ENCODE data around the gene CIDEA. TPM values are rescaled to one million over a fixed set of nuclear protein-coding genes. Genes with fewer than 3 reads are reported as not detected.

The CIDEA gene
- total RNA-seq, 1 experiment from 2014 or later: not detected

- BruUV-seq (replicated peaks): no TSS peak
- intact Hi-C loops (cut with micrococcal nuclease; ENCODE audit: unreplicated experiment): loop anchor here (1.0 to 2.0 kb wide), 2 partner anchors 31 to 59 kb away; partner anchors contain the start of gene TUBB6
- ChIA-PET POLR2A (interaction anchor here (0.5 to 2.5 kb wide), 5 partner anchors 9 to 99 kb away, joined by 3 to 28 read pairs (median 8); partner anchors contain the start of gene AFG3L2), CTCF (interaction anchor here (1.3 to 2.3 kb wide), 7 partner anchors 10 to 99 kb away, joined by 3 to 17 read pairs (median 7); partner anchors contain the start of gene AFG3L2)
- Mint-ChIP-seq H3K4me1 (ENCODE audit: low read depth, unreplicated experiment) (peaks cover 10% of the 10 kb centered on the region), H3K27me3 (ENCODE audit: insufficient read depth, unreplicated experiment) (no peaks in the 10 kb centered on the region), H3K27ac (ENCODE audit: unreplicated experiment) (peak overlapping the region; percentile 95), H3K9me3 (ENCODE audit: unreplicated experiment) (no peaks in the 10 kb centered on the region), H3K36me3 (ENCODE audit: insufficient read depth, unreplicated experiment) (no peaks in the 10 kb centered on the region), H3K4me3 (ENCODE audit: unreplicated experiment) (peak overlapping the region; percentile 60)
- Histone ChIP-seq H3K9me3 (no peaks in the 10 kb centered on the region), H3K36me3 (ENCODE audit: control insufficient read depth, insufficient read depth, low read length) (no peaks in the 10 kb centered on the region), H3K4me1 (peaks cover 32% of the 10 kb centered on the region), H3K27me3 (replicated peaks; ENCODE audit: control insufficient read depth, insufficient read depth, low read length) (no peaks in the 10 kb centered on the region), H3K4me3 (ENCODE audit: low read depth, low read length) (no peak overlapping the region)
- DNase-seq: peak in 1 of 2 experiments; percentile 60
- TF ChIP-seq CTCF (IDR thresholded peaks at IDR 0.05; ENCODE audit: insufficient read depth in 1 of 2, low read depth in 1 of 2, low read length in 1 of 2, severe bottlenecking in 1 of 2, unreplicated experiment in 1 of 2): peak in 1 of 2 experiments; percentile 44
Observed at GRCh38 chr18:12278215-12278671, 24.1 kb downstream of the CIDEA start.

- Histone ChIP-seq H3K36me3 (ENCODE audit: control insufficient read depth, insufficient read depth, low read length) (no peaks in the 10 kb centered on the region), H3K27me3 (replicated peaks; ENCODE audit: control insufficient read depth, insufficient read depth, low read length) (no peaks in the 10 kb centered on the region), H3K4me3 (ENCODE audit: low read depth, low read length) (peak overlapping the region; percentile 15), H3K9me3 (no peaks in the 10 kb centered on the region), H3K4me1 (peaks cover 32% of the 10 kb centered on the region)
- peak in 1 of 2 experiments; percentile 28 for TF ChIP-seq CTCF (IDR thresholded peaks at IDR 0.05; ENCODE audit: insufficient read depth in 1 of 2, low read depth in 1 of 2, low read length in 1 of 2, severe bottlenecking in 1 of 2, unreplicated experiment in 1 of 2)
- Mint-ChIP-seq H3K4me3 (ENCODE audit: unreplicated experiment) (peak overlapping the region; percentile 60), H3K27me3 (ENCODE audit: insufficient read depth, unreplicated experiment) (no peaks in the 10 kb centered on the region), H3K9me3 (ENCODE audit: unreplicated experiment) (no peaks in the 10 kb centered on the region), H3K4me1 (ENCODE audit: low read depth, unreplicated experiment) (peaks cover 10% of the 10 kb centered on the region), H3K27ac (ENCODE audit: unreplicated experiment) (peak overlapping the region; percentile 95), H3K36me3 (ENCODE audit: insufficient read depth, unreplicated experiment) (no peaks in the 10 kb centered on the region)
- POLR2A ChIA-PET: interaction anchor here (0.5 to 2.5 kb wide), 9 partner anchors 7 to 113 kb away, joined by 3 to 28 read pairs (median 4); partner anchors contain the start of gene AFG3L2
- BruUV-seq (replicated peaks): TSS peak; percentile 94
- peak; percentile 86 to 90 for DNase-seq
- CTCF ChIA-PET: interaction anchor here (0.9 to 2.3 kb wide), 9 partner anchors 9 to 98 kb away, joined by 3 to 17 read pairs (median 4); partner anchors contain the start of gene AFG3L2
- intact Hi-C loops (cut with micrococcal nuclease; ENCODE audit: unreplicated experiment): loop anchor here (1.0 to 2.0 kb wide), 3 partner anchors 9 to 58 kb away; partner anchors contain the start of gene TUBB6
Observed at GRCh38 chr18:12278741-12279682, 24.9 kb downstream of the CIDEA start.
